Naive thymus-derived CD4-positive, alpha-beta T cell (primary cell): ENCODE measurements around the gene VEZT. TPM values are rescaled to one million over a fixed set of nuclear protein-coding genes. Genes with fewer than 3 reads are reported as not detected.

ENCODE experiments used
- ATAC-seq: fragments of 150-1000 bp; cut with Tn5 transposase; 2 replicates; pipeline ENCODE4 v1.10.0; 2021; ENCODE audit warnings: mild to moderate bottlenecking, moderate library complexity
- CTCF ChIA-PET: fragments of 350-600 bp; sonication (Branson Sonifier 250); formaldehyde crosslinking; loops from one replicate; lab custom pipeline; 2021; ENCODE audit warnings: antibody characterized with exemption; lab: Charles Lee
- POLR2A ChIA-PET: fragments of 350-600 bp; sonication (Branson Sonifier 250); formaldehyde crosslinking; loops from one replicate; lab custom pipeline; 2021; ENCODE audit warnings: antibody characterized with exemption, inconsistent platforms; lab: Charles Lee
- DNase-seq, 9 donors: peaks; one replicate each; pipeline versions ENCODE4 v3.0.0 to v3.0.0-alpha.2; 2020 to 2022; ENCODE audit warnings: mixed read lengths in 1 of 9
- H3K27ac ChIP-seq: one replicate; pipeline ENCODE4 v1.7.0; 2013; ENCODE audit warnings: mild to moderate bottlenecking, low read depth, low read length, moderate library complexity
- H3K27me3 ChIP-seq, 2 donors: one replicate each; pipeline ENCODE4 v1.7.0; 2013; ENCODE audit warnings: low read length in 2 of 2, mild to moderate bottlenecking in 2 of 2, moderate library complexity in 2 of 2; ENCODE audit not compliant: control insufficient read depth in 2 of 2, insufficient read depth in 2 of 2
- H3K36me3 ChIP-seq, 3 experiments: 1 replicate in 2 of 3; 2 replicates in 1 of 3; pipeline ENCODE4 v1.7.0; 2013; ENCODE audit warnings: low read length in 3 of 3, mild to moderate bottlenecking in 3 of 3, moderate library complexity in 1 of 3; ENCODE audit not compliant: insufficient read depth in 3 of 3, control insufficient read depth in 2 of 3
- H3K4me1 ChIP-seq, 2 donors: one replicate each; pipeline ENCODE4 v1.7.0; 2013; ENCODE audit warnings: low read length in 2 of 2, mild to moderate bottlenecking in 2 of 2, moderate library complexity in 1 of 2; ENCODE audit not compliant: control insufficient read depth in 2 of 2, insufficient read depth in 2 of 2
- H3K4me3 ChIP-seq: 2 replicates; pipeline ENCODE4 v1.7.0; 2013; ENCODE audit warnings: mild to moderate bottlenecking, low read length
- H3K9me3 ChIP-seq, 3 experiments: 1 replicate in 2 of 3; 2 replicates in 1 of 3; pipeline ENCODE4 v1.7.0; 2013; ENCODE audit warnings: low read length in 3 of 3; ENCODE audit not compliant: control insufficient read depth in 2 of 3
- H3K27ac Mint-ChIP-seq, 9 donors: one replicate each; pipeline ENCODE4 v1.8.0; 2020 to 2022; ENCODE audit warnings: mixed read lengths in 9 of 9, mild to moderate bottlenecking in 8 of 9, moderate library complexity in 5 of 9, inconsistent platforms in 2 of 9
- H3K27me3 Mint-ChIP-seq, 5 donors: one replicate each; pipeline ENCODE4 v1.8.0; 2021 to 2022; ENCODE audit warnings: mixed read lengths in 5 of 5, mild to moderate bottlenecking in 1 of 5
- H3K36me3 Mint-ChIP-seq, 5 donors: one replicate each; pipeline ENCODE4 v1.8.0; 2020 to 2022; ENCODE audit warnings: mixed read lengths in 5 of 5, mild to moderate bottlenecking in 3 of 5, inconsistent platforms in 1 of 5
- H3K4me1 Mint-ChIP-seq, 7 donors: one replicate each; pipeline ENCODE4 v1.8.0; 2020 to 2022; ENCODE audit warnings: mixed read lengths in 7 of 7, mild to moderate bottlenecking in 3 of 7, inconsistent platforms in 1 of 7
- H3K4me3 Mint-ChIP-seq, 10 donors: one replicate each; pipeline ENCODE4 v1.8.0; 2020 to 2022; ENCODE audit warnings: mild to moderate bottlenecking in 10 of 10, mixed read lengths in 10 of 10, moderate library complexity in 6 of 10, inconsistent platforms in 2 of 10
- H3K9me3 Mint-ChIP-seq, 11 donors: one replicate each; pipeline ENCODE4 v1.8.0; 2020 to 2022; ENCODE audit warnings: mixed read lengths in 11 of 11, mild to moderate bottlenecking in 4 of 11, inconsistent platforms in 1 of 11, moderate library complexity in 1 of 11
- intact Hi-C, 2 donors: fragments of 100-400 bp; cut with micrococcal nuclease; formaldehyde crosslinking; loops; one replicate each; pipeline ENCODE4 v1.15.1; 2023
- polyA plus RNA-seq, 2 donors: library from polyadenylated mRNA; unstranded; fragments of 300-500 nt; fragmentation: Illumina TruSeq; gene quantifications; one replicate each; pipeline ENCODE4 v1.2.3, GENCODE V29; 2021
- total RNA-seq, 6 experiments: library from RNA in 5 of 6; stranded (reverse) in 5 of 6; gene quantifications; 1 replicate in 5 of 6; 2 replicates in 1 of 6; pipeline ENCODE4 v1.2.3 and lab custom pipeline; 2021 to 2026

Gene VEZT
- total and polyA plus RNA-seq, 7 experiments from 2014 or later, result 23.2 to 48.8 (median 38.7) TPM

GRCh38 chr12:95197636-95198035 is 20.0 kb upstream of the VEZT start:
- no peaks in the 10 kb centered on the region for H3K27me3 Mint-ChIP-seq
- H3K9me3 Mint-ChIP-seq, result peaks cover 0 to 1% (median 0%) of the 10 kb centered on the region in 11 donors
- H3K27ac Mint-ChIP-seq, result no peak overlapping the region
- no peak overlapping the region for H3K4me3 ChIP-seq
- H3K27me3 ChIP-seq, result no peaks in the 10 kb centered on the region
- DNase-seq (no peak), ATAC-seq (no peak)
- H3K36me3 ChIP-seq, result no peaks in the 10 kb centered on the region
- no peak overlapping the region for H3K4me3 Mint-ChIP-seq
- POLR2A ChIA-PET, result no interaction called here
- peaks cover 2 to 20% (median 7%) of the 10 kb centered on the region in 7 donors for H3K4me1 Mint-ChIP-seq
- no peaks in the 10 kb centered on the region for H3K36me3 Mint-ChIP-seq
- intact Hi-C loops, result no loop called here
- no peaks in the 10 kb centered on the region for H3K9me3 ChIP-seq
- no peaks in the 10 kb centered on the region for H3K4me1 ChIP-seq
- CTCF ChIA-PET, result no interaction called here
- H3K27ac ChIP-seq, result no peak overlapping the region

DNA sequence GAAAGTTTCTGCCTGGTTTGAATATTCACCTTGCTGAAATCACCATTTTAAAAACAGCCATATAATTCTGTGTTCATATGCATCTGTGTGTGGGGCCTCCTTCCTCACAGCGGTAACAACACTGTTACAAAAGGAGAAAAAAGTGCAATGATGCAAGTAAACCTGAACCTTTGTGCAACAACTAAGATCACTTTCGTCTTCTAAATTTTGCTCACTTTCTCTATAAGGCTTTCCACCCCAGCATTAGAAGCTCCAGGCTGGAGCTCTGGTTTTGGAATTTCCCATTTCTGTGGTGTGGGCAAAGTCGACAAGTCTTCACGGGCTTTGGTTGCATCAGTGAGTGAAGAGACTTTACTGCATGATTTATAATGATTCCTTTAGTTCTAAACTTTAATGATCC is 18.7 kb upstream of the VEZT start:
- H3K9me3 Mint-ChIP-seq, result peaks cover 0 to 1% (median 0%) of the 10 kb centered on the region in 11 donors
- Histone ChIP-seq H3K36me3 (no peaks in the 10 kb centered on the region), H3K9me3 (no peaks in the 10 kb centered on the region), H3K27ac (no peak overlapping the region), H3K4me3 (no peak overlapping the region), H3K27me3 (no peaks in the 10 kb centered on the region), H3K4me1 (no peaks in the 10 kb centered on the region)
- H3K4me3 Mint-ChIP-seq, result no peak overlapping the region
- DNase-seq (no peak), ATAC-seq (no peak)
- H3K27me3 Mint-ChIP-seq, result no peaks in the 10 kb centered on the region
- intact Hi-C loops, result no loop called here
- POLR2A ChIA-PET, result no interaction called here
- no peak overlapping the region for H3K27ac Mint-ChIP-seq
- H3K36me3 Mint-ChIP-seq, result no peaks in the 10 kb centered on the region
- CTCF ChIA-PET, result no interaction called here
- peaks cover 2 to 28% (median 15%) of the 10 kb centered on the region in 7 donors for H3K4me1 Mint-ChIP-seq

DNA sequence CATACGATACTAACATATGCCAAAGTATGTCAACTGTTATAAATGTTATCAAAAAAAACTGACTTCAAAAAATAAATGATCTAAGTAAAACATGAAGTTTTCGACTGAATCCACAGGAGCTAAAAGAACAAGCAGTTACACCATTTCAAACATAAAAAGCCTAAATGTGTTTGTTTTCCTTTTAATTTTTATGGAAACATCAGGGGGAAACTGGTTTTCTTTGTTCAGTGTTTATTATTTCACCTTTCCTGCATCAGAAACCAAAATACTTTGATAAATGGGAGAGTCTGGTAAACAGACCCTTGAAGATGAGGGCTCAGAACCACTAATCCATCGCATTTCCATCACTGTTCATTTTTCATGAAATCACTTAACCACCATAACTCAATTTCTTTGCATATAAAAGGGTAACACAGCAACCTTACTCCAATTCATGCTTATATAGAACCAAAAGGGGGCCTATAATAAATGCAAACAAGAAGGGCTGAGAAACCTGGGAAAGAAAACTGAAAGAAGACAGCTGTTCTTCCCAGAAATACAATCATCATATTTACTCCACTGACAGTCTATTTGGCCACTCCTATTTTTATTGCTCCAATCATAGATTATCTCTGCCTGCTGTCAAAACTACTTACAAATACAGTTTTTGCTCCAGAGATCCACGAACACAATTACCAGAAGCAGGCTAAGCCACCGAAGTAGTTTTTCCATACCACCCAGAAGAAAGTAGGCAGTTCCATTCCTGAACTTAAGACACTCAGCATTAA is 17.3 kb upstream of the VEZT start:
- Mint-ChIP-seq H3K27ac (no peak overlapping the region), H3K36me3 (no peaks in the 10 kb centered on the region), H3K4me1 (peaks cover 2 to 36% (median 15%) of the 10 kb centered on the region in 7 donors), H3K27me3 (no peaks in the 10 kb centered on the region), H3K4me3 (no peak overlapping the region), H3K9me3 (peaks cover 0 to 1% (median 0%) of the 10 kb centered on the region in 11 donors)
- no peak overlapping the region for H3K27ac ChIP-seq
- ATAC-seq, result no peak
- intact Hi-C loops, result no loop called here
- no peaks in the 10 kb centered on the region for H3K9me3 ChIP-seq
- no peak overlapping the region for H3K4me3 ChIP-seq
- ChIA-PET POLR2A (no interaction called here), CTCF (no interaction called here)
- DNase-seq, result no peak
- no peaks in the 10 kb centered on the region for H3K4me1 ChIP-seq
- no peaks in the 10 kb centered on the region for H3K36me3 ChIP-seq
- no peaks in the 10 kb centered on the region for H3K27me3 ChIP-seq

GRCh38 chr12:95201056-95201670 is 16.4 kb upstream of the VEZT start:
- ChIA-PET POLR2A (no interaction called here), CTCF (interaction anchor here (0.6 to 1.1 kb wide), 2 partner anchors 16 to 1174 kb away, joined by 3 to 4 read pairs; partner anchors contain the start of gene VEZT)
- intact Hi-C loops, result no loop called here

DNA sequence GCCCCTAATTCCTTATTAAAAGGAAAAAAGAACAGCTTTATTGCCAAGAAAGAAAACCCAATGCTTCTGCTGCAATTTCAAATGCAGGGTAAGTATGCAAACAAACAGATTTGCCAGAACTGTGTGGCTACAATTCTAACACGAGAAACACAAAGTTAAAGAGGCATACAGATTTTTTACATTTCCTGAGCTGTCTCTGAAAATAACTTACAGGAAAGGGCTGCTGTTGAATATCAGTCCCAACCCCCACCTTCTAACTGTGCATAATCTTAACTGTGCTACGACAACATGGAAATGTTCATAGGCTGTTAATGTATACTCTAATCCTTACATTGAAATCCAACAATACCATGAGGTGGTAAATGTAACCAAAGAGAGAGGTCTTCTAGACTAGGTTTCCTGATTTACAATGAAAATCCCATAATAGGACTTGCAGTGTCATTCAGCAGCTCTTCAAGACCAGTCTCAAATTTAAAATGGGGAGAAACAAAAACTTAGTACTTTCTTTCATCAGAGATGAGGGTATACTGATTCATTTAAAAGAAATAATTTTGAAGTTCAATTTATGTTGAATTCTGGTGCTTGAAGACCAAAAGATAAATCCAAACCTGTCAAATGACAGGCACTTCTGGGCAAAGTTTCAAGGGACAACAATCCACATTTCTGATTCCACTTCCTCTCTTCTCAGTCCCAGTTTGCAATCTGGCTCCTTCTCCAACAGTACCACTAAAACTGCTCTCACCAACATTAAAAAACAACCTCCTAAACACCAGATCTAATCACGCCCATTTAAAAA is 14.7 kb upstream of the VEZT start:
- H3K9me3 ChIP-seq, result no peaks in the 10 kb centered on the region
- H3K4me3 Mint-ChIP-seq, result peak overlapping the region in 3 of 10 donors; percentile 37 to 63 (median 56)
- H3K4me3 ChIP-seq, result no peak overlapping the region
- peaks cover 0 to 1% (median 0%) of the 10 kb centered on the region in 11 donors for H3K9me3 Mint-ChIP-seq
- no peaks in the 10 kb centered on the region for H3K27me3 Mint-ChIP-seq
- ChIA-PET CTCF (interaction anchor here (0.6 kb wide), 1 partner anchor 396 kb away, joined by 4 read pairs; no protein-coding TSS in a partner anchor), POLR2A (interaction anchor here (1.3 kb wide), 1 partner anchor 14 kb away, joined by 4 read pairs; the partner anchor contains the start of genes FGD6 and VEZT)
- ATAC-seq (no peak), DNase-seq (peak in 1 of 9 donors; percentile 11)
- no peak overlapping the region for H3K27ac ChIP-seq
- peaks cover 0 to 3% (median 0%) of the 10 kb centered on the region in 5 donors for H3K36me3 Mint-ChIP-seq
- peak overlapping the region in 4 of 9 donors; percentile 16 to 77 (median 34) for H3K27ac Mint-ChIP-seq
- no peaks in the 10 kb centered on the region for H3K27me3 ChIP-seq
- H3K36me3 ChIP-seq, result no peaks in the 10 kb centered on the region
- no peaks in the 10 kb centered on the region for H3K4me1 ChIP-seq
- peaks cover 5 to 36% (median 15%) of the 10 kb centered on the region in 7 donors for H3K4me1 Mint-ChIP-seq
- intact Hi-C loops, result no loop called here

More at GRCh38 chr12:95201056-95201670, 16.4 kb upstream of the VEZT start:
- H3K4me3 ChIP-seq, result no peak overlapping the region
- no peak for ATAC-seq
- peaks cover 0 to 1% (median 0%) of the 10 kb centered on the region in 11 donors for H3K9me3 Mint-ChIP-seq
- DNase-seq, result no peak
- H3K9me3 ChIP-seq, result no peaks in the 10 kb centered on the region
- H3K27me3 Mint-ChIP-seq, result no peaks in the 10 kb centered on the region
- no peaks in the 10 kb centered on the region for H3K27me3 ChIP-seq
- no peak overlapping the region for H3K4me3 Mint-ChIP-seq
- no peaks in the 10 kb centered on the region for H3K36me3 Mint-ChIP-seq
- no peak overlapping the region for H3K27ac ChIP-seq
- H3K36me3 ChIP-seq, result no peaks in the 10 kb centered on the region
- peaks cover 5 to 36% (median 15%) of the 10 kb centered on the region in 7 donors for H3K4me1 Mint-ChIP-seq
- H3K27ac Mint-ChIP-seq, result no peak overlapping the region
- no peaks in the 10 kb centered on the region for H3K4me1 ChIP-seq

DNA sequence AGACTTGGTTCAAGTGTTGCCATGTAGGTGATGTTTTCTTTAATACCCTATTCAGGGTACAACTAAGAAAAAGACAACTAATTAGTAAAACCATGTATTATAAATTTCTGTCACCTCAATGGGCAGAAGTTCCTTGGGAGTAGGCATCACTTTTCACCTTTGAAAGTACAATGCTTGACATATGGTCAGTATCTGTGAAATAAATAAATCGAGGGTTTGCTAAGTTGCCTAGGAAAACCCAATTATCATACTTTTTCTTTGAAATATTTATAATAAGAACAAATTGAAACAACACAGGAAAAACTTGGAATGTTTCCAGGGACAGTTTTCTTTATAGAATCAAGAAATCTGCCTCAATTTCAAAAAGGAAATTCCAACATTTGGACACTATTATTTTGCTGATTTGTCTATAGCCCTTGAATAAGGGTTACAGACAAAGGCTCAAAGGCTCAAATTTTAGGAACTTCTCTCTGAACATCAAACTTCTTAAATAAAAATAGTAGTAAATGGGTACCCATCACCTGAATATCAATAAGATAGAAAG is 14.0 kb upstream of the VEZT start:
- H3K4me1 ChIP-seq, result no peaks in the 10 kb centered on the region
- no peaks in the 10 kb centered on the region for H3K9me3 ChIP-seq
- H3K9me3 Mint-ChIP-seq, result no peaks in the 10 kb centered on the region
- no peaks in the 10 kb centered on the region for H3K36me3 ChIP-seq
- peak overlapping the region in 2 of 9 donors; percentile 21 to 77 for H3K27ac Mint-ChIP-seq
- no peak overlapping the region for H3K4me3 ChIP-seq
- peaks cover 5 to 36% (median 15%) of the 10 kb centered on the region in 7 donors for H3K4me1 Mint-ChIP-seq
- DNase-seq, result no peak
- no peak for ATAC-seq
- peaks cover 0 to 3% (median 0%) of the 10 kb centered on the region in 5 donors for H3K36me3 Mint-ChIP-seq
- intact Hi-C loops, result no loop called here
- CTCF ChIA-PET, result no interaction called here
- no peaks in the 10 kb centered on the region for H3K27me3 Mint-ChIP-seq
- no peak overlapping the region for H3K27ac ChIP-seq
- no peaks in the 10 kb centered on the region for H3K27me3 ChIP-seq
- peak overlapping the region in 1 of 10 donors; percentile 56 for H3K4me3 Mint-ChIP-seq
- POLR2A ChIA-PET, result interaction anchor here (1.3 kb wide), 1 partner anchor 14 kb away, joined by 4 read pairs; the partner anchor contains the start of genes FGD6 and VEZT
